Daoy (cell line): ENCODE results near the gene CD48. TPM values are rescaled to one million over a fixed set of nuclear protein-coding genes. Genes with fewer than 3 reads are reported as not detected.
"Not testable (repeated sequence)": the region's sequence is repeated elsewhere in the genome, so short reads cannot be mapped to it uniquely, and the experiment has no call there.

ENCODE experiments used
- DNase-seq: peaks from one replicate; pipeline ENCODE4 v3.0.0-alpha.2; 2015; ENCODE audit warnings: low read depth
- total RNA-seq: library from RNA; depleted of rRNA; stranded (reverse); fragments of >200 nt; shearing (Covaris generic); gene quantifications from 2 replicates; pipeline ENCODE4 v1.2.3, GENCODE V29; 2014

CD48 gene
- total RNA-seq, 1 experiment from 2014 or later: not detected

DNA sequence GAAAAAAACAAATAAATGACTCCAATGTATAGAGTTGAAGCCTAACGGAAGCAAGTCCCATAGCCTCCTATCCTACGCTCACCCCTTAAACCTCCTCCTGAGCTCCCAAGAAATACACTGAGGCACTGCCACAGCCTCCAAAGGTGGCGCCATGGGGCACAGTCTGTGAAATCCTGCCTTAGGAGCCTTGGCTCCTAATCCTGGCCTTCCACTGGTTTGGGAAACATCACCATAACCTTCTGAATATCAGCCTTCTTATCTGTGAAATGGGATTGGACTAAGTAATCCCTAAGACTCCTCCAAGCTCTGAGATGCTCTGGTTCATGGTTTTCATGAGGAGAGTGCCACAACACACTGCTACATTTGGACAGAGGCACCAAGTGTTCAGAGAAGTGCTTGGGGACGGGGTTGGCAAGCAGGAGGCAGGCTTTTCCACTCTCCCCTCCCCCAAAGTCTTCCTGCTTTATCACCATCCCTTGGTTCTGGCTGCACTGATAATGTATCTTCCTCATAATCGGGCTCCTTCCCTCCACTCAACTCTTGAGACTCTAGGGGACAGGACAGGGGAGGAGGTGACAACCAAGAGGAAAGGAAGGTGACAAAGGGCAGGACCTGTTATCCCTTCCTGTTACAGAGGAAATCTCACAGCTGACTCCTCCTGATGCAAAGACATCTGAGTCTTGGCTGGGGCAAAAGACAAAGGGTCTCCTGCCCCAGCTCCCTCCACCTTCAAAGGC lies 30.2 kb upstream of the CD48 start:
- DNase-seq: no peak

DNA sequence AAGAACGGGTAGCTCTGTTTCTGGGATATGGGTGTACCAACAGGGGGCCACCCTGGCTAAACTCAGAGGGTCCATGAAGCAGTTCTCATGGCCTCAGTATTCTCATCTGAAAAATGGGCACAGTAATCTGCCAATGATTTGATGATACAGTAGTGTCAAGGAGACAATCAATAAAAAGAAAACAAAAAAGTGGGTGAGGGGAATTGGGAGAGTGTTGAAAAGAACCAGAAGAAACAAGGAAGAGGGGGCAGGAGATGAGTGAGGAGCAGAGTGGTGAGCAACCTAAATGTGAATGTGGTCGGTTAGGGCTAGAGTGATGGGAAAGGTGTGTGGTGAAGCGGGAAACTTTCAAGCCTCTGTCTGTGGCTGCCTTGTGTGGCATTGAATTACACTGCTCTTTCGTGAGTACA lies 29.5 kb upstream of the CD48 start:
- no peak for DNase-seq

DNA sequence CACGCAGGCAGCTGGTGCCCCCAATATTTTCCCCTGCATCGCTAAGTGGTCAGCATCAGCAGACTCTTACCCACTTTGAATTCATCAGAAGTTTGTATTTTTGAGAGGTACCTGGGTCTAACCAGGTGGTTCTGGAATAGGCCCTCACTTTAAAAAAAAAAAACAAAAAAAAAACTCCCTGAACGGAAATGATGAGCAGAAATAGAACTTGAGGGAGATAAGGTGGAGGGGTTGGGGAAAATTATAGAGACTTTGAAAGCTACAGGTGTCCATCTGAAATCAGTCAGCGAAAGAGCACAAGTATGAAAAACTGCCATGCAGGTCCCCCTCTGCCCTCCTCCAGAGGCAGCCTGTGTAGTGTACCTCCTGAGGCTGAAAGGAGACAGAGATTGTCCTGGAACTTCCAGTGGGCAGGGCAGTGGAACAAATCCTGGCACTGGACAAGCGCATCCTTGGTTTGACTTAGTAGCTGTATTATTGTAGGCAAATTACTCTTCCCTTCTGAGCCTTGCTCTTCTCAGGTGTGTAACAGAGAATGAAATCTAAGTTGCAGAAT lies 28.6 kb upstream of the CD48 start:
- DNase-seq: no peak

DNA sequence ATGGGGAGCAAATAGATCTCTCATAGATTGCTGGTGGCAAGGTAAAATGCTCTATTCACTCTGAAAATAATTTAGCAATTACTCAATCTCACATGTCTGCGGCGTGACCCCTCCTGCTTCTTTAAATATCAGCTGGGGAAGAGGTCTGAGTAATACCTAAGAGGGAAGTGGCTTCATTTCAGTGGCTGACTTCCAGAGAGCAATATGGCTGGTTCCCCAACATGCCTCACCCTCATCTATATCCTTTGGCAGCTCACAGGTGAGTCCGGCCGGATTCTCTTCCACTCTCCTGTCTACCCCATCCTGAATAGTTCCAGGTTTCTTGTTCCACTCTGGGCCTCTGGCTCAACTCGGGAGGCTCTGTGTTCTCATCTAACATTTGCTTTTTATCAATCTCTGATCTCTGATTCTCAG lies 27.5 kb upstream of the CD48 start, which contains the start of gene SLAMF7:
SLAMF7 (plus strand) TSS at position 150 of the 414 bp plus-strand sequence; CDS start at position 205, 55 bp downstream.
- peak; percentile 54 for DNase-seq

DNA sequence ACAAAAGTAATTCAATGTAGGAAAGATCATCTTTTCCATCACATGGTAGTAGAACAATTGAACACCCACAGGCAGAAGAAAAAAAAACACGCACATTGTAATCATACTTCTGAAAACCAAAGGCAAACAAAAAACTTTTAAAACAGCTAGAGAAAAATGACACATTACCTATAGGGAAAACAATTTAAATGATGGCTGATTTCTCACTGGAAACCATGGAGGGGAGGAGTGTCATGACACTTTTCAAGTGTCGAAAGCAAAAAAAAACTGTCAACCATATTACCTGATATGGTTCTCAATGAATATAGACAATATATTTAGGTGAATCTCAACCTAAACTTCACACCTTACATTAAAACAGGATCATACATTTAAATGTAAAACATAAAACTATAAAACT lies 26.6 kb upstream of the CD48 start:
- no peak for DNase-seq

DNA sequence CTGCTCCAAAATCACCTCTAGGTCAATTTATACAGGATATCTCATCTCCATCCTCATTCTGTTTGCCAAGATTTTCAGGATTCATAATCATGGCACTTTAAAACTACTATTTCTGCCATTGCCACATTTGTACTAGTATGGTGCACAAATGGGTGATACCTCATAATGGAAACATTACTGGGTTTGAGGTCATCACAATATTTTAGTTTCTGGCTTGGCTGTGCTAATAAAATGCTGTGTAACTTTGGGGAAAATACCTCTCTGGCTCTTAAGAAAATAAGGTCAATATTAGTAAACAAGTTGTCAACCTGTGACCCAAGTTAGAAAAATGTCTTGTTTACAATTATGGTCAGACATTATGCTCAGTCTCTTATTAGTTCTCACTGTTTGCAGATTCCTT lies 22.7 kb upstream of the CD48 start:
- no peak for DNase-seq

DNA sequence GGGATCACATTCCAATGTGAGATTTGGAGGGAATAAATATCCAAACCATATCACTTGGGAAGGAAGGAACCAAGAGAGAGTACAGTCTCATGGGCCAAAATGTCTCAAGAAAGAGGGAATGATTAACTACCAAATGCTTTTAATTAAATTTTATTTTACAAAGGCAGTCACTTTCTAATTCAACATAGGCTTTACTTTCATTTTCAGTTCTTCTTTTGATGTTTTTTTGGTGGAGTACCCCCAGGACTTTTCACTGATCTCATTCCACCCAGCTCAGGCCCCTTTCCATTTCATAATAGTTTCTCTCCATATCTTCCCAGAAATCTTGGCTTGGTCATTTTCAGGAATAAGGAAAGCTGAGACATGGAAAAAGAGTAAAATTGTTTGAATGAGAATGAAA lies 22.3 kb upstream of the CD48 start:
- no peak for DNase-seq

DNA sequence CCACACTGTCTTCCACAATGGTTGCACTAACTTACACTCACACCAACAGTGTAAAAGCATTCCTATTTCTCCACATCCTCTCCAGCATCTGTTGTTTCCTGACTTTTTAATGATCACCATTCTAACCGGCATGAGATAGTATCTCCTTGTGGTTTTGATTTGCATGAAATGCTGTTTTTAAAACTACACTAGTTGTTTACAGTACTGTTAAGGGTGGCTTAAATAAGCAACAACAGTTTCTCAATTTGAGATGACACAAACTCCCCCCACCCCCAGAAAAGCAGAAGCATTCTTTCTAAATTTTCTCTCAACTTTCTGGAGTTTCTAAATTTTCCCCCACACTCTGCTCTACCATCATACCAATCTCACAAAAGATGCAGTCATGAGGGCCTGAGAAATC lies 20.4 kb upstream of the CD48 start:
- DNase-seq: no peak

DNA sequence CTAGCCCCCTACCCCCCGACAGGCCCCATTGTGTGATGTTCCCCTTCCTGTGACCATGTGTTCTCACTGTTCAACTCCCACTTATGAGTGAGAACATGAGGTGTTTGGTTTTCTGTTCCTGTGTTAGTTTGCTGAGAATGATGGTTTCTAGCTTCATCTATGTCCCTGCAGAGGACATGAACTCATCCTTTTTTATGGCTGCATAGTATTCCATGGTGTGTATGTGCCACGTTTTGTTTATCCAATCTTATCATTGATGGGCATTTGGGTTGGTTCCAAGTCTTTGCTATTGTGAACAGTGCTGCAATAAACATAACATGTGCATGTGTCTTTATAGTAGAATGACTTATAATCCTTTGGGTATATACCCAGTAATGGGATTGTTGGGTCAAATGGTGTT lies 19.9 kb upstream of the CD48 start:
- not testable (repeated sequence) for DNase-seq

DNA sequence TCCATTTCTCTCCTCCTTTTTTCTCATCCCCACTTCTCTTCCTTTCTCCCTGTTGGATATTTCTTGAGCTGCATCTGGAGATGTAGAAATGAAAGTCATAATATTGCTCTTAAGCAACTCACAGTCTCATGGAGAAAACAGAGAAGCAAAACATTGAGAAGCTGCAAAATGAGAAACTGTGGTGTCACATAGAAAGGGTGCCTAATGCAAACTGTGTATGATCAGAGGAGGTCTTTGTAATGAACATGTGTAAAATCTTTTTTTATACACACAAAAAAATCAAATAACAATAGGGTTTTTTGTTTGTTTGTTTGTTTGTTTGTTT lies 15.7 kb upstream of the CD48 start:
- DNase-seq: no peak

DNA sequence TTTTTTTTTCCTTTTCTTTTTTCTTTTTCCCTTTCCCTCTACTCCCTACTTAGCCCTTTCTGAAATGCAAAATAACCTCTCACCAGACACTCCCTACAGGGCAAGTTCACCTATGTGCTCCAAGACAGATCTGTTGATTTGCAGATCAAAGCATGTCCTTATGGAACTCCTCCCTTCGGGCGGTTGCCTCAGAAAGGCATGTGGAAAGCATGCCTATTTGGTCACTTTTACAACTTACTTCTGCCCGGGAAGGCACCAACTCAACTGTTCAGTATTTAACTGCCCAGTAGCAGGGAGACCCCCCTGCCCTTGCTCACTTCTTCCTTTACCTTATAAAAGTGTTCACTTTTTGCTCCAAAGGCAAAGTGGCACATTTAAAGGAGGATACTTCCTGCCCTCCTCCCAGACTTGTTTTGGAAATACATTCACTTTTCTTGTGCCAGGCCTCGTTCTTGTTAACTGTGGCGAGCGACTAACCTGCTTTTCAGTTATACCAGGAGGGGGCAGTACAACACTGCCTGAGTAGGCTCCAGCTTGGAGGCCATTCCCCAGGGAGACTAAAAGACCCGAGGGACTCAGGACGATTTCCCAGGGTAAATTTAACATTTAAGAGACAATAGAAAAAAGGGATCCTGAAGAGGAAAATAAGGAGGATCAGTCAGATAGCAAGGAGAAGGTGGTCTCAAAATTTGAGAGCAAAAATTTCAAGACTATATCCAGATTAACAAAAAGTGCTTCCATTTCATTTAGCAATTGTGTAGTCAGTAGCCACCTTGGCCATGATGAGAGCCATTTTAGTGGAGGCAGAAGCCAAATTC lies 15.1 kb upstream of the CD48 start:
- peak; percentile 82 for DNase-seq

DNA sequence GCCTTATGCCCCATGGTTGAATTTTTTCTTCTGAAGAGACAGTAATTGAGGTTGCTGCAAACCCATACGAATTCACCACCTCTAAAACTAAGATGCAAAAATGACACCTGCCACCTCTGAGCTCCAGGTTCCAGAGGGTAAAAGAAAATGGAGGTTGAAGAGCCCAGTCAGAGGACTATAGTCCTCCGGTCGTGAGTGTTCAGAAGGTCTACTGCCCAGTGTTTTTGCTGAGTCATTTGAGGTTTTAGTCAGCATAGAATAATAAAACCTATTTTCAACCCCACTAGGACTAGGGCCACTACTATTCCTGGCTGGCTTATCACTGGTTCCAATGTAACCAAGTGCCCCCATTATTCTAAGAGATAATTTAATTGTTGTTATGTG lies 14.5 kb upstream of the CD48 start:
- peak; percentile 32 for DNase-seq

DNA sequence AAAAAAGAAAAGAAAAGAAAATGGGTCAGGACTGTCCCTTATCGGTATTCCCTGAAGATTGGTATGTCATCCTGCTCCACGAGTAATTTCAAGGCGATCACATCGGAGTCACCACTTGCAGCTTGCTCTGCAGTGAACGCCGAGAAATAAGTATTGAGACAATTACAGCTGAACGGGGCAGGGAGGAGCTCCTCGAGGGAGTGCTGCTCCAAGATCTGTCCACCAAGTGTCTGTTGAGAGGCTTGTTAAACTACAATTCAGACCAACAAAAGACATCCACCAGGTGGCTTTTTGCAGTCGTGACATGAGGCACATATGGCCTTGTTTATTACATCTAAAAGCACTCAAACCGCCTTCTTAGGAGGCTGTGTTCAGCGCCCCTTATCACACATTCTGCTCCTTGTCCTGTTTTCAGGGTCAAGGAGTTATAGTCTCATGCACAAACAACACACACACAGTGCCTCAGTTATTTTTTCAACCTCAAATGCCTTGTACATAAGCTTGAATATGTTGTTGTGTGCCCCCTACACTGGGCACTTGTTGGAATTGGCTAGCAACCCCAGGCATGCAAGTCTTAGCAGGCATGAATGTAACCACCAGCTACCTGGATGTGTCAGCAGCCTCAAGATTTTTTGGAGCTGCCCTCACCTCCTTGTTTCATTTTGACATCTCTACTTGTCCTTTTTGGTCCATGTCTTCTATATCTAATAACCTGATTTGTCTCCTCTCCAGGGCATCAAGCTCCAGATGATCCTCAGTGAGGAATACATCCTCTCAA lies 13.0 kb upstream of the CD48 start:
- peak; percentile 41 for DNase-seq

DNA sequence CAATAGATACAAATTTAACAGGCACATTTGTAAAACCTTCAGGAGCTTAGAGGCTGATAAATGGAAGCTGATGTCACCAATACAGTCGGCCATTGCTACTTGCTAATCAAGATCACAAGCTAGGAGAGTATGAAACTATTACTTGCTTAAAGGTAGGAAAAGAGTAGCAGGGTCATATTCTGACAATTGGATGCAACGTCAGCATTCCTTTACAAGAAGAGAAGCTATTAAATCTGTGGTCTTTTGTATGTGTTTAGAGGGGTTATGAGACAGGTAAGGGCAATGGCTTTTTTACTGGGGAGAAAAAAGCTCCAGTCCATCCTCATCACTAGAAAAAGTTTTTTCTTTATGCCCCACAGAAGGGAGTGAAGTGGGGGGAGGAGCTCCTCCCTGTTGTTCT lies 11.7 kb upstream of the CD48 start:
- DNase-seq: no peak

DNA sequence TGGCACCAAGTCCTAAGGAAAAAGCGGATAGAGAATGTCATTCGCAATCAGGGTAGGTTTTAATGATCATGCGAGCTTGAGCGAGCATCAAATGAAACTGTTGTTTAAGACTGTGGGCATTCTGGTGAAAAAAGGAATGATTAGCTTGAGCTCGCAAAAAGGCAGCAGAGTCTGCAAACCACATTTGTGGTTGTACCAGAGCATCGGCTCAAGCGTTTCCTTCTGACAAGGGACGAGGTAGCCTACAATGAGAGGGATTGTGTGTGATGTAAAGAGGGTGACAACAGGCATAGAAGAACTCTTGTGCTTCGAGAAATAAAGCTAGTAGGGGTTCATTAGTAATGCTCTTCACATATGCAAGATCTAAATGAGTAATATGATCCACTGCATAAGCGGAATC lies 11.1 kb upstream of the CD48 start:
- no peak for DNase-seq

DNA sequence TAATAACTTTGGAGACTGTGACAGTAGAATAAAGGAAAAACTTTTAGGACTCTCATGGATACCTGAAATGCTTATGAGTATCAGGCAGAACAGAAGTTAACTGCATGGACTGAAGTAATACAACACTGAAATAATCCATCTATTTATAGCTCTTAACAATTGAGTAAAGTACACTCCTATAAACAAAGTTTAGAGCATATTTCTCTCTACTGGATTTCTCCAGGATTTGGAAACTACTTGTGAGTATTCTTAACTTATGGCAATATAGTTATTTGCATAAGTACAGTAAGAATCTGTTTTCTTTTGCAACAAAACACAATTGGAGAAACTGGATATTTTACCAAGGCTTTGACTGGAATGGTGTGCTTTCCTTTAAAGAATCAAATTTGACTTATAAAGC lies 9.9 kb upstream of the CD48 start:
- DNase-seq: no peak

DNA sequence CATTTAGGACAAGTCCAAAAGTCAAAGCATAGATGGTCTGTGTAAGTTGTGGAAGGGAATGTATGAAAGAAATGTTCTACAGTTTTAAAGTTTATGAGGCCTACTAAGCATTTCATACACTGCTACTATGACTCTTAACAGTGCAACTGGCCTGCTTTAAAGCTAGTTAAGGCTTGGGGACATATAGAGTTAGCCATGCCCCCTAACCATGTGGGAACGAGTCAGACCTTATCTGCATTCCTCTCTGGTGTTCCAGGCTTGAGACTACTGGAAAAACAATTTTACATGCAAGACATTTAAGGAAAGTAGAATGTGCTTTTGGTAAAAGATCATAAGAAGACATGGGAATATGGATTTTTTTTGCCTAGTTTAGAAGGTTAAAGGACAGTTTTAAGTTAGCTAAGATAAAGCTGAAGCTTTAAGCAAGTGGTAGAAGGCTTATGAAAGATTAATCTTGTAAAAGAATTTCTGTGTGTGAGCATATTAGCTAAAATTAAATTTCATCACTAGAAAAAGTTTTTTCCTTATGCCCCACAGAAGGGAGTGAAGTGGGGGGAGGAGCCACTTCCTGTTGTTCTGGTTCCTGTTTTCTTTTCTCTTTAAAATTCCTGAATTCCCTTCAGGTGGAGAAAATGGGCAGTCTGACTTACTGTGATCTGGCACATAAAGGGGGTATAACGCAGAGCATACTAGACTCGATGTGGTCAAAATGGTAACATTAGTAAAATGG lies 8.9 kb upstream of the CD48 start:
- no peak for DNase-seq

DNA sequence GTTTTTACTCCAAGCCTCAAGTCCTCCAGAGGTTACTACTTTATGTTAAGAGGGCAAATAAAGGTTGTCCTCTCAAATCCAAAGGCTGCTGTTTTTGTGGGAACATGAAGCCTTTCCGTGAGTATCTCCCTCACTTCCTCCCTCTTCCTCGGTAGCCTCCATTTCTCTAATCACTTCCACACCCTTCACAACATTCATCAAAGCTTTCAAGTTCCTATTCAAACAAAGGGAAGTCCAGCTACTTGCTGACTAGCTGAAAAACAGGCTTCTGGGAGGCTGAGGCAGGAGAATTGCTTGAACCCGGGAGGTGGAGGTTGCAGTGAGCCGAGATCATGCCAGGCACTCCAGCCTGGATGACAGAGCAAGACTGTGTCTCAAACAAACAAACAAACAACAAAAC lies 6.6 kb upstream of the CD48 start:
- DNase-seq: no peak

DNA sequence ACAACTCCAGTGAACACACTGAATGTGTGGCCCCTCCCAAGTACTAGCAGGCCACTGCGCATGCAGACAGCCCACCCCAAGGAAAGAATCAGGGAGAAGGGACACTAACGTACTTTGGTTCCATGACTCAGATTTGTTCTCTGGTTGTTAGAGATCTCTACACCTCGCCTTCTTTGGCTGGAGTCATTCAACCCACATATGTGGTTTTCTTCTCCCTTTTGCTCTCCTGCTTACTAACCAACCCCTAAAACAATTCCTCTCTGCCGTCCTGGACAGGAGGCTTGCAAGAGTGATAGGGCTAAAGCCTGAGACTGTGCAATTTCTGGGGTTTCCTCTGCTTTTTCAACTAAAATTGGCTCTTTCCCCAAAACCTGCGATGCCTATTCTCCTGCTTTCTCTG lies 5.7 kb upstream of the CD48 start:
- DNase-seq: no peak

DNA sequence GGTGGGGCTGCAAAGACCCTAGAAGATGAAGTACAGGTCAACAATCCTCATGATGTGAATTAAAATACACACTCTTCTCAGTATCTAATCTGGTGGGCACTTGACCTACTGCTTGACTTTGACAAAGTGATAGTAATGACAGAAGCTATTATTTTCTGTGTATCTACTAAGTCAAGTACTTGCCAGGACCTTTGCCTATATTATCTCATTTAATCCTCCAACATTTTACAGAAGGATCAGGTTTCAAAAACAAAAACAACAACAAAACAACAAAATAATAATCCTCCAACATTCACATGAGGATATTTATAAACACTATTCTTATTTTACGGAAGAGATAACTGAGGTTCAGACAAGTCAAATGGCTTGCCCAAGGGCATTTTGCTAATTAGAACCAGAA lies 4.4 kb upstream of the CD48 start:
- DNase-seq: no peak

DNA sequence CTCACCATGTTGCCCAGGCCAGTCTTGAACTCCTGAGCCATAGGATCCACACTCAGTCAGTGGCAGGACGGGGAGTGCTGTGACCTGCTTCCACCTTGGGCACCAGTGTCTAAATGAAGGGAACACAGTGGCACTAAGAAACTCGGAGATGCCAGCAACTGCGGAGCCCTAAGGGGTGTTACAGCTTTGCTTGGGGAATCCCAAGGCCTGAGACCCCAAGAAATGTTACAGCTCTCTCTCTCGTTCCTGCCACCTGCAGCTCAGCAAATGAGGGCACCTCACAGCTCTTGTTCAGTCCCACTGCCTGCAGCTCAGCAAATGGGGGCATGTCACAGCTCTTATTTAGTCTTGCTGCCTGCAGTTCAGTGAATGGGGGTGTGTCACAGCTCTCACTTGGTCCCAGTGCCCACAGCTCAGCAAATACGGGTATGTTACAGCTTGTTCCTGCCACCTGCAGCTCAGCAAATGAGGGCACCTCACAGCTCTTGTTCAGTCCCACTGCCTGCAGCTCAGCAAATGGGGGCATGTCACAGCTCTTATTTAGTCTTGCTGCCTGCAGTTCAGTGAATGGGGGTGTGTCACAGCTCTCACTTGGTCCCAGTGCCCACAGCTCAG lies 2.5 kb upstream of the CD48 start:
- not testable (repeated sequence) for DNase-seq
